PC-9 (cell line): Measurements from ENCODE around the gene BEX4. TPM values are rescaled to one million over a fixed set of nuclear protein-coding genes. Genes with fewer than 3 reads are reported as not detected.
"Not testable (repeated sequence)": the region's sequence is repeated elsewhere in the genome, so short reads cannot be mapped to it uniquely, and the experiment has no call there.

Experiments used
- Bru-seq: library from RNA; stranded (reverse); fragments of 400-500 nt; gene quantifications from one replicate; lab custom pipeline; 2021; lab: Mats Ljungman, UMichigan
- BruChase-seq, 2 experiments: library from RNA; stranded (reverse); fragments of 400-500 nt; gene quantifications; one replicate each; lab custom pipeline; 2021; lab: Mats Ljungman, UMichigan
- BruUV-seq: library from RNA; stranded (reverse); fragments of 400-500 nt; replicated peaks from 2 replicates; lab custom pipeline; 2021; lab: Mats Ljungman, UMichigan
- CTCF ChIA-PET: fragments of 300-600 bp; sonication (Branson Sonifier 250); formaldehyde crosslinking; loops from one replicate; lab custom pipeline; 2022; ENCODE audit warnings: antibody characterized with exemption; lab: Charles Lee
- POLR2A ChIA-PET: fragments of 300-600 bp; sonication (Branson Sonifier 250); formaldehyde crosslinking; loops from one replicate; lab custom pipeline; 2022; ENCODE audit warnings: antibody characterized with exemption; ENCODE audit not compliant: unreplicated experiment; lab: Charles Lee
- DNase-seq, 2 experiments: peaks; one replicate each; pipeline versions ENCODE4 v3.0.0 to v3.0.0-alpha.2; 2015 to 2022; ENCODE audit warnings: mixed read lengths in 1 of 2
- H2AFZ ChIP-seq: fragments of 200-600 bp; sonication (generic); 2 replicates; pipeline ENCODE4 v1.8.1; 2017; ENCODE audit warnings: antibody characterized with exemption
- H3F3A ChIP-seq: fragments of 200-600 bp; sonication (generic); 2 replicates; pipeline ENCODE4 v1.8.1; 2017; ENCODE audit warnings: antibody characterized with exemption, mild to moderate bottlenecking, low read depth; ENCODE audit not compliant: insufficient read depth
- H3K27ac ChIP-seq: fragments of 200-600 bp; sonication (generic); 2 replicates; pipeline ENCODE4 v1.6.1; 2016; ENCODE audit warnings: mixed run types
- H3K27me3 ChIP-seq: fragments of 200-600 bp; sonication (generic); 2 replicates; pipeline ENCODE4 v1.6.1; 2016; ENCODE audit warnings: low read depth, mixed run types; ENCODE audit not compliant: insufficient read depth
- H3K36me3 ChIP-seq: fragments of 200-600 bp; sonication (generic); 2 replicates; pipeline ENCODE4 v1.6.1; 2016; ENCODE audit warnings: low read depth, mixed run types
- H3K4me1 ChIP-seq: fragments of 200-600 bp; sonication (generic); replicated peaks from 2 replicates; pipeline ENCODE4 v1.6.1; 2016; ENCODE audit warnings: mixed run types; ENCODE audit not compliant: insufficient read depth
- H3K4me2 ChIP-seq: fragments of 200-600 bp; sonication (generic); 2 replicates; pipeline ENCODE4 v1.6.1; 2017; ENCODE audit warnings: mixed run types
- H3K4me3 ChIP-seq: fragments of 200-600 bp; sonication (generic); 2 replicates; pipeline ENCODE4 v1.6.1; 2016; ENCODE audit warnings: mixed run types
- H3K79me2 ChIP-seq: fragments of 200-600 bp; sonication (generic); 2 replicates; pipeline ENCODE4 v1.6.1; 2017; ENCODE audit warnings: low read depth, mixed run types
- H3K9me2 ChIP-seq: fragments of 200-600 bp; sonication (generic); 2 replicates; pipeline ENCODE4 v1.8.1; 2017; ENCODE audit warnings: mild to moderate bottlenecking; ENCODE audit not compliant: insufficient read depth
- H3K9me3 ChIP-seq: fragments of 200-600 bp; sonication (generic); 2 replicates; pipeline ENCODE4 v1.8.1; 2016; ENCODE audit warnings: low read depth; ENCODE audit not compliant: insufficient read depth
- H4K20me1 ChIP-seq: fragments of 200-600 bp; sonication (generic); 2 replicates; pipeline ENCODE4 v1.8.1; 2017; ENCODE audit not compliant: insufficient read depth
- CTCF ChIP-seq: fragments of 200-600 bp; sonication (generic); conservative IDR thresholded peaks from 2 replicates; pipeline ENCODE4 v1.6.1; 2017; ENCODE audit warnings: mixed run types, antibody characterized with exemption, mild to moderate bottlenecking, moderate library complexity
- EZH2 ChIP-seq: fragments of 200-600 bp; sonication (generic); IDR thresholded peaks from 2 replicates; pipeline ENCODE4 v1.8.0; 2017; ENCODE audit warnings: antibody characterized with exemption, low read depth
- intact Hi-C: fragments of 100-400 bp; cut with micrococcal nuclease; formaldehyde crosslinking; loops from one replicate; pipeline ENCODE4 v1.10.0; 2022; ENCODE audit not compliant: unreplicated experiment
- long read RNA-seq: library from polyadenylated mRNA; stranded (forward); transcript quantifications from one replicate; pipeline ENCODE4 v2.0.0, GENCODE V29; 2022
- total RNA-seq: library from RNA; stranded (reverse); gene quantifications from 2 replicates; pipeline ENCODE4 v1.2.3, GENCODE V29; 2021

BEX4 gene
- total RNA-seq = 1.0 and 1.1 TPM in 2 replicates
- percentile 23 among the genes with signal in this experiment for Bru-seq, nascent RNA
- BruChase-seq, experiment 1, labeled RNA remaining after a 2-hour chase = percentile 38 among the genes with signal in this experiment
- percentile 47 among the genes with signal in this experiment for BruChase-seq, experiment 2, labeled RNA remaining after a 6-hour chase
- long read RNA-seq, partial matches to known transcripts = 0 of 2 reads
- long read RNA-seq, other reads (novel, unspliced or antisense) = 0 of 2 reads

- intact Hi-C loops = loop anchor here (10.0 kb wide), 1 partner anchor 130 kb away; no protein-coding TSS in a partner anchor
- Histone ChIP-seq H3K4me3 (no peak within 1 kb of the TSS), H4K20me1 (no peaks in the 10 kb centered on the region), H3K4me2 (no peak within 1 kb of the TSS), H3F3A (no peaks in the 10 kb centered on the region), H2AFZ (no peak within 1 kb of the TSS), H3K9me2 (no peaks in the 10 kb centered on the region), H3K9me3 (no peaks in the 10 kb centered on the region), H3K36me3 (no peaks in the 10 kb centered on the region), H3K27me3 (no peaks in the 10 kb centered on the region), H3K27ac (no peak within 1 kb of the TSS), H3K4me1 (no peaks in the 10 kb centered on the region), H3K79me2 (no peaks in the 10 kb centered on the region)
- ChIA-PET CTCF (no interaction called here), POLR2A (no interaction called here)
- DNase-seq = peak in 1 of 2 experiments; percentile 49
- BruUV-seq = no TSS peak
- no peak for TF ChIP-seq CTCF
- no peak for TF ChIP-seq EZH2
Measured at GRCh38 chrX:103214870-103215424, at the start of gene BEX4. Gene BEX4 (plus strand): TSS chrX:103215108. CDS start chrX:103216154, 1,046 bp downstream.

- no peak for DNase-seq
- intact Hi-C loops = no loop called here
- no peak for TF ChIP-seq CTCF
- no peak for TF ChIP-seq EZH2
- Histone ChIP-seq H3K27me3 (no peaks in the 10 kb centered on the region), H4K20me1 (no peaks in the 10 kb centered on the region), H3K9me3 (no peaks in the 10 kb centered on the region), H3F3A (no peaks in the 10 kb centered on the region), H2AFZ (no peak overlapping the region), H3K27ac (no peak overlapping the region), H3K9me2 (no peaks in the 10 kb centered on the region), H3K4me2 (no peak overlapping the region), H3K4me3 (no peak overlapping the region), H3K79me2 (no peaks in the 10 kb centered on the region), H3K4me1 (no peaks in the 10 kb centered on the region), H3K36me3 (no peaks in the 10 kb centered on the region)
- no TSS peak for BruUV-seq
- POLR2A ChIA-PET = interaction anchor here (0.7 kb wide), 1 partner anchor 623 kb away, joined by 3 read pairs; no protein-coding TSS in a partner anchor
- CTCF ChIA-PET = no interaction called here
Measured at GRCh38 chrX:103170216-103170615, 44.7 kb upstream of the BEX4 start.

- intact Hi-C loops = no loop called here
- H3K4me1 ChIP-seq = no peaks in the 10 kb centered on the region
- H3K9me2 ChIP-seq = no peaks in the 10 kb centered on the region
- H3K79me2 ChIP-seq = no peaks in the 10 kb centered on the region
- DNase-seq = no peak
- CTCF ChIA-PET = no interaction called here
- H3K36me3 ChIP-seq = no peaks in the 10 kb centered on the region
- H3K27me3 ChIP-seq = no peaks in the 10 kb centered on the region
- POLR2A ChIA-PET = no interaction called here
- no peak overlapping the region for H3K4me2 ChIP-seq
- no peaks in the 10 kb centered on the region for H4K20me1 ChIP-seq
- no TSS peak for BruUV-seq
- H3K9me3 ChIP-seq = no peaks in the 10 kb centered on the region
- TF ChIP-seq EZH2 = no peak
- no peak for TF ChIP-seq CTCF
- H3F3A ChIP-seq = no peaks in the 10 kb centered on the region
- no peak overlapping the region for H3K27ac ChIP-seq
- H2AFZ ChIP-seq = no peak overlapping the region
- H3K4me3 ChIP-seq = no peak overlapping the region
Measured at GRCh38 chrX:103171353-103171752, 43.6 kb upstream of the BEX4 start.

- H3F3A ChIP-seq, H3K79me2 ChIP-seq, DNase-seq, H3K4me1 ChIP-seq, CTCF ChIA-PET, H3K36me3 ChIP-seq, H3K9me2 ChIP-seq, H3K9me3 ChIP-seq, H3K27ac ChIP-seq, H3K4me2 ChIP-seq, BruUV-seq, H3K27me3 ChIP-seq, H3K4me3 ChIP-seq, POLR2A ChIA-PET, H2AFZ ChIP-seq, H4K20me1 ChIP-seq: not testable (repeated sequence)
- intact Hi-C loops = loop anchor here (5.0 kb wide), 2 partner anchors 223 to 1108 kb away; no protein-coding TSS in a partner anchor
Measured at GRCh38 chrX:103175256-103175655, 39.7 kb upstream of the BEX4 start.
